ENCODE results near the gene TBPL1. TPM values are rescaled to one million over a fixed set of nuclear protein-coding genes. Genes with fewer than 3 reads are reported as not detected.

The TBPL1 gene
- total and polyA plus RNA-seq, 2 donors (not counting 1 experiment from before 2014, with no cell fraction given): 23.3 to 29.6 TPM

DNA sequence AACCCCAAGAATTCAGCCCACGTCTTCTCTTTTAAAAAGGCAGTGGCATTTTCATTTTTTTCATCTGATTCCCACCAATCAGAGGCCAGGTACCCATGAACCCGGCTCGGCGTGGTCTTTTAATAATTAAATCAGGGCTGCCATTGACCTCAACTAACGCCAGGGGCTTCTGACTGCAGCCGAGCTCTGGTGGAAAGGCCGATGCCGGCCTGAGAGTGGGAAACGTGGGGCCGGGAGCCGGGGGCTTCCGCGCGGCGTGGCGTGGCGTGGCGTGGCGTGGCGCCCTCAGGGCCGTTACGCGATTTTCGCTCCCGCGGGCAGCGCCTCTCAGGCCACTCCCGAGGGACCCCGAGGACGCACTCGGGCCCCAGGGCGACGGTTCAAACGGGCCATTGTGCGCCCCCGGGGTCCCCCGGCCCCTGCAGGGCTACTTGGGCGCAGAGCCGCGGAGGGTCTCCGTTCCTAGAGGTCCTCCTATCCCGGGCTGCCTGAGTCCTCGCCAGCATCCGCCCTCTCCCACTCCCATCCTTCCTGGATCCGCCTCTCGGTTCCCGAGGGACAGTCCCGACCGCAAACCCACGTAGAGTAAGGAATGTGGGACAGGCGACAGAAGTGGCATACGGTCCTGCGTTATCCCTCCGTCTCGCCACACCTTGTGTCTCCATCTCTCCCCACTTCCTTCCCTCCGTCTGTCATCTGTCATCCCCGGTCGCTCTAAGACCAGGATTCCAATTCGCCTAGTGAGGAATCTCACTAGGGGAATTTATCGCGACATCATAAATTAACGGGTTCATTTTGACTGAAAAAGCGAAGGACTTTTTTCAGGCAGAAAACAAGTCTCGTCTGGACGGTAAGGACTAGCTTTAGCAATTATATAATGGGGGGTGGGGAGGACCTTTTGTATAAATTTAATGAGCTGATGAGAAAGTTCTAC, 876 bp upstream of the TBPL1 start:
- H3K36me3 ChIP-seq (replicated peaks in 1 of 2; ENCODE audit: control extremely low read depth in 1 of 2, control insufficient read depth in 1 of 2, extremely low read depth in 1 of 2, insufficient read depth in 2 of 2, low read length in 1 of 2): no peaks in the 10 kb centered on the region
- H3K27me3 ChIP-seq (replicated peaks in 1 of 4; ENCODE audit: control extremely low read depth in 1 of 4, control insufficient read depth in 3 of 4, insufficient read depth in 4 of 4, low read length in 3 of 4): no peaks in the 10 kb centered on the region
- H3K4me3 ChIP-seq (ENCODE audit: control extremely low read depth in 1 of 5, extremely low read depth in 1 of 5, insufficient read depth in 1 of 5, low read depth in 2 of 5, low read length in 4 of 5): peak overlapping the region; percentile 78 to 98 (median 94)
- Mint-ChIP-seq H3K27ac (peak overlapping the region; percentile 97), H3K9me3 (ENCODE audit: insufficient read depth) (no peaks in the 10 kb centered on the region), H3K4me3 (peak overlapping the region; percentile 98), H3K4me1 (peaks cover 39% of the 10 kb centered on the region), H3K27me3 (no peaks in the 10 kb centered on the region)
- peak overlapping the region; percentile 75 for H3K4me2 ChIP-seq (replicated peaks; ENCODE audit: low read depth, low read length, poor library complexity, severe bottlenecking)
- ATAC-seq (ENCODE audit: low read depth) (peak; percentile 63), DNase-seq (peak; percentile 87)
- POLR2A ChIA-PET: interaction anchor here (0.8 kb wide), 1 partner anchor 15 kb away, joined by 3 read pairs; no protein-coding TSS in a partner anchor
- TF ChIP-seq, protein P1, sequence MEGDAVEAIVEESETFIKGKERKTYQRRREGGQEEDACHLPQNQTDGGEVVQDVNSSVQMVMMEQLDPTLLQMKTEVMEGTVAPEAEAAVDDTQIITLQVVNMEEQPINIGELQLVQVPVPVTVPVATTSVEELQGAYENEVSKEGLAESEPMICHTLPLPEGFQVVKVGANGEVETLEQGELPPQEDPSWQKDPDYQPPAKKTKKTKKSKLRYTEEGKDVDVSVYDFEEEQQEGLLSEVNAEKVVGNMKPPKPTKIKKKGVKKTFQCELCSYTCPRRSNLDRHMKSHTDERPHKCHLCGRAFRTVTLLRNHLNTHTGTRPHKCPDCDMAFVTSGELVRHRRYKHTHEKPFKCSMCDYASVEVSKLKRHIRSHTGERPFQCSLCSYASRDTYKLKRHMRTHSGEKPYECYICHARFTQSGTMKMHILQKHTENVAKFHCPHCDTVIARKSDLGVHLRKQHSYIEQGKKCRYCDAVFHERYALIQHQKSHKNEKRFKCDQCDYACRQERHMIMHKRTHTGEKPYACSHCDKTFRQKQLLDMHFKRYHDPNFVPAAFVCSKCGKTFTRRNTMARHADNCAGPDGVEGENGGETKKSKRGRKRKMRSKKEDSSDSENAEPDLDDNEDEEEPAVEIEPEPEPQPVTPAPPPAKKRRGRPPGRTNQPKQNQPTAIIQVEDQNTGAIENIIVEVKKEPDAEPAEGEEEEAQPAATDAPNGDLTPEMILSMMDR (IDR thresholded peaks at IDR 0.05): peak; percentile 64
- no peak for TF ChIP-seq EZH2 (IDR thresholded peaks at IDR 0.05; ENCODE audit: borderline replicate concordance, insufficient read depth, low read depth, low read length, poor library complexity, severe bottlenecking)
- peak overlapping the region; percentile 95 for H2AFZ ChIP-seq (ENCODE audit: insufficient read depth, low read depth, low read length, poor library complexity, severe bottlenecking)
- intact Hi-C loops (cut with micrococcal nuclease): loop anchor here (2.0 to 5.0 kb wide), 5 partner anchors 1103 to 1545 kb away; partner anchors contain the start of genes AHI1, HBS1L, MYB and SLC18B1
- H3K4me1 ChIP-seq (ENCODE audit: control insufficient read depth in 2 of 2, insufficient read depth in 2 of 2, low read length in 2 of 2): peaks cover 20 to 22% of the 10 kb centered on the region in 2 donors
- H3K9ac ChIP-seq (ENCODE audit: low read length): peak overlapping the region; percentile 78
- H3K27ac ChIP-seq (ENCODE audit: low read length in 2 of 2): peak overlapping the region; percentile 83 to 89
- peaks cover 49% of the 10 kb centered on the region for H3K79me2 ChIP-seq (ENCODE audit: control insufficient read depth, insufficient read depth, low read length)
- H3K9me3 ChIP-seq (ENCODE audit: control extremely low read depth in 1 of 3, control insufficient read depth in 2 of 3, insufficient read depth in 1 of 3, low read length in 2 of 3): no peaks in the 10 kb centered on the region
- CTCF ChIA-PET: interaction anchor here (1.0 to 4.3 kb wide), 8 partner anchors 21 to 145 kb away, joined by 3 to 22 read pairs (median 6); no protein-coding TSS in a partner anchor
- WGBS (ENCODE audit: insufficient coverage): under 1% methylated on average over 55 of the region's 65 CpGs
- no peaks in the 10 kb centered on the region for H4K20me1 ChIP-seq (ENCODE audit: control insufficient read depth, insufficient read depth, low read length, poor library complexity, severe bottlenecking)

Measured in B cell (primary cell).